HG03520 (cell line): ENCODE data around the gene RBKS.
"Not testable (repeated sequence)": the region's sequence is repeated elsewhere in the genome, so short reads cannot be mapped to it uniquely, and the experiment has no call there.

ENCODE experiments used
- ATAC-seq: cut with Tn5 transposase; IDR thresholded peaks from one replicate; pipeline ENCODE4 v1.9.1; 2021; ENCODE audit warnings: mild to moderate bottlenecking, moderate library complexity; ENCODE audit not compliant: unreplicated experiment

The RBKS gene

DNA sequence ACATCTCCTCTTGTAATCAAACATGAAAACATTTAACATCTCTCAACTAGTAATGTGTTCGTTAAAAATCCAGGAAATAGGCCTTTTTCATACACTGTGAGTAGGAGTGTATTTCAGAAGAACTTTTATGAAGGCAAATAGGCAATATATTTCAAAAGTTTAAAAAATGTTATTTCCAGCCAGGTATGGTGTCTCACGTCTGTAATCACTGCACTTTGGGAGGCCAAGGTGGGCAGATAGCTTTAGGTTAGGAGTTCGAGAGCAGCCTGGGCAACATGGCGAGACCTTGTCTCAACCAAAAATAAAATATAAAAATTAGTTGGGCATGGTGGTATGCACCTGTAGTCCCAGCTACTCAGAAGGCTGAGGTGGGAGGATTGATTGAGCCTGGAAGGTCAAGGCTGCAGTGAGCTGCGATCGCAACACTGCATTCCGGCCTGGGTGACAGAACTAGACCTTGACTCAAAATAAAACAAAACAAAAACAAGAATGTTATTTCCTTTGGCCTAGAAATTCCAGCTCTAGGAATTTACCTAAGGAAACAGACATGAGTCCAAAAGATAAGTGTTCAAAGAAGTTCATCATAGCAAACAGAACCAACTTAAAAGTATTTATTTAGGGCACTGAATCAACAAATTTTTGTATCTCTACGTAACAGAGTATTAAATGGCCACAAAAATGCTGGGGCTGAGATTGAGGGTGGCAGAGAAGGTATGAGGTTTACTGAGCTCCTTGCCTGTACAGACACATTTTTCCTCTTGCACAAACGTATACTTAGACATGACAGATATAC, 14.9 kb downstream of the RBKS start:
- ATAC-seq: no peak

- no peak for ATAC-seq
Measured at GRCh38 chr2:27873091-27873490, 17.1 kb downstream of the RBKS start.

- ATAC-seq: no peak
Measured at GRCh38 chr2:27871802-27872201, 18.4 kb downstream of the RBKS start.

- ATAC-seq: no peak
Measured at GRCh38 chr2:27870724-27871123, 19.5 kb downstream of the RBKS start.

GRCh38 chr2:27869763-27870162, 20.4 kb downstream of the RBKS start:
- ATAC-seq: no peak

DNA sequence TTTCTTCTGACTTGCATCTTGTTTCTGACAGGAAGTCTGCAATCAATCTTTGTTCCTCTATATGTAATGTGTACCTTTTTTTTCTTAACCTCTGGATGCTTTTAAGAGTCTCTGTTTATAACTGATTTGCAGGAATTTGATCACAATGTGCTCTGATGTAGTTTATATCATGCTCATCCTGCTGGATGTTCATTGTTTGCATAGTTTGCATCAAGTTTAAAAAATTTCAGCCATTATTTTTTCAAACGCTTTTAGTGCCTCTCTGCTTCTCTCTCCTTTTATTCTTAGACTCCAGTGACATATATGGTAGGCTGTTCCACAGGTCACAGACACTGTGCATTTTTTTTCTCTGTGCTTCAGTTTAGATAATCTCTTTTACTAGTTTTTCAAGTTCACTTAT, 23.9 kb downstream of the RBKS start:
- no peak for ATAC-seq

- ATAC-seq: not testable (repeated sequence)
Measured at GRCh38 chr2:27863955-27864354, 26.2 kb downstream of the RBKS start.

GRCh38 chr2:27863146-27863545, 27.0 kb downstream of the RBKS start:
- no peak for ATAC-seq

GRCh38 chr2:27860111-27860510, 30.1 kb downstream of the RBKS start:
- no peak for ATAC-seq

DNA sequence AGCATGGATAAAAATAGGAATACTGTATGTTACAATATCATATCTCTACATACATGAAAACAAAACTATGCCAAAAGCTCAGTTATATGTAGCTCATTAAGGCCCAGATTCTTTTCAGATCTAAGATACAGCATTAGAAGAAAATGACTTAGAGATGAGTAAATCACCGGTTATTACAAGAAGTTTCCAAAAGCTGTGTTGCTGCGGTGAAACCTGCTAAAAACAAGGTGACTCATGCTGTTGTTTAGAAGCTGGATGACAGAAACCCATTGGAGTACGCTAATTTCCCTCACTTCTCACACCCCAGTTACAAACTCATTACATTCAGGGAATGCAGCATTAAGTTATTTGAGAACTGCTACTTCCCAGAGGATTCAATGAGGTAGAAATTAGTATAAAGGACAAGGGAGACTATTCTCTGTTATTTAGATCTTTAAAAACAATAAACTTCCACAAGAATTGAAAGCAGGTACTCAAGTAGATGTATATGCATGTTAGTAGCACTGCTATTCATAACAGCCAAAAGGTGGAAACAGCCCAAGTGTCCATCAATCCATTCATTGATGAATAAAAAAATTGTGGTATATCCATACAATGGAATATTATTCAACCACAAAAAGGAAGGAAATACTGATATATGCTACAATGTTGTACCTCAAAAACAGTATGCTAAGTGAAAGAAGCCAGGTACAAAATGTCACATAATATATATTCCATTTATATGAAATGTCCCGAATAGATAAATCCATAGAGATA, 32.6 kb downstream of the RBKS start:
- no peak for ATAC-seq

DNA sequence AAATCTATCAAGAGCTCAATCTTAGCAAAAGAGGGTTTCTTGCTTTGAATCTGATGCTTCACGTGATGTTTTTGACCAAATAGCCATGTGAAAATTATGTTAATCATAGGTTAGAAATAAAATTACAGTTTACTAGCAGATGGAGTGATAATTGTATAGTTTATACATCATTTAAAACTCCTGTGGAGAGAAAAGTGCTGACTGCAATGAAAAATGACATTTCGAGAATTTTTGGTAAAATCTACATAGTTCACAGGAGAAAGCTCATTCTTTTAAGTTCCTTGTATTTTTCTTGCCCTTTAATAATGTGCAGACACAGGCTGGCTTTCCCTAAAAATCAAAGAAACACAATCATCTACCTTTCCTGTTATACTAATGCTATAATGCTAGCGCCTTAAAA, 33.2 kb downstream of the RBKS start:
- no peak for ATAC-seq

- ATAC-seq: no peak
Measured at GRCh38 chr2:27856386-27856785, 33.8 kb downstream of the RBKS start.

GRCh38 chr2:27855476-27855875, 34.7 kb downstream of the RBKS start:
- ATAC-seq: no peak

GRCh38 chr2:27854229-27854862, 35.8 kb downstream of the RBKS start:
- no peak for ATAC-seq

- no peak for ATAC-seq
Measured at GRCh38 chr2:27852691-27853090, 37.5 kb downstream of the RBKS start.

- ATAC-seq: no peak
Measured at GRCh38 chr2:27849558-27850205, 40.5 kb downstream of the RBKS start.

DNA sequence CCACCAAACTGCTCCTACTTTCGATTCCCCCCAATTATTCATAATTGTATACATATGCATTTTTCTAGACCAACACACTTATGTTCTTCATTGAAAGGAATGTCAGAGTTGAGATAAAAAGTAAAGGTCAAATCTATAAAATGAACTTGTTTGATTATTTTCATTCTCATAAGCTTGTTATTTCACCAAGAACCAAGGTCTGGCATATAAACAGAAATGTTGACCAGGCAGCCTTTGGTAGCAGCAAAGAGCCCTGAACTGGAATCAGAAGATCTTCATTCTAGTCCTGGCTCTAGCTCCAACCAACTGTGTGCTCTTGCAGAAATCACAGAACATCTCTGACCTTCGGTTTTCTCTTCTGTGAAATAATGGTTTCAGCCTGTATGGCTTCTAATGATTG, 42.9 kb downstream of the RBKS start:
- ATAC-seq: no peak

- no peak for ATAC-seq
Measured at GRCh38 chr2:27844821-27845255, 45.3 kb downstream of the RBKS start.

- no peak for ATAC-seq
Measured at GRCh38 chr2:27843992-27844391, 46.2 kb downstream of the RBKS start.

DNA sequence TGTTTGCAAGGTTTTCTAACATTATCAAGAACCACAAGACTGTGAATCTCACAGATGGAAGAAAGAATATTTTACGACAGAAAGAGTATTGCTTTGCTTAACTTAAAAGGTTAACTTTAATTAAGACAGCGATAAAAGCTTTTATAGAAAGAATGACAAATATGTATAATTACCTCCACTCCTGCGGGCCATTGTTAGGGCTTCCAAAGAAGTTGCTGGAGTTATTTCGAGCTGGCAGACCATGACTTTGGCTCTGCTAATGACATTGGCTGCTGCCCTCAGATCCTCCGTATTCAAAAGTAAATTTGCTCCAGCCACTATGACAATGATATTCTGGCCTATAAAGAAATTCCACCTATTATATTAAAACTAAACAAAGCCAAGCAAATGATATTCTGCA, 47.3 kb downstream of the RBKS start:
- ATAC-seq: no peak

DNA sequence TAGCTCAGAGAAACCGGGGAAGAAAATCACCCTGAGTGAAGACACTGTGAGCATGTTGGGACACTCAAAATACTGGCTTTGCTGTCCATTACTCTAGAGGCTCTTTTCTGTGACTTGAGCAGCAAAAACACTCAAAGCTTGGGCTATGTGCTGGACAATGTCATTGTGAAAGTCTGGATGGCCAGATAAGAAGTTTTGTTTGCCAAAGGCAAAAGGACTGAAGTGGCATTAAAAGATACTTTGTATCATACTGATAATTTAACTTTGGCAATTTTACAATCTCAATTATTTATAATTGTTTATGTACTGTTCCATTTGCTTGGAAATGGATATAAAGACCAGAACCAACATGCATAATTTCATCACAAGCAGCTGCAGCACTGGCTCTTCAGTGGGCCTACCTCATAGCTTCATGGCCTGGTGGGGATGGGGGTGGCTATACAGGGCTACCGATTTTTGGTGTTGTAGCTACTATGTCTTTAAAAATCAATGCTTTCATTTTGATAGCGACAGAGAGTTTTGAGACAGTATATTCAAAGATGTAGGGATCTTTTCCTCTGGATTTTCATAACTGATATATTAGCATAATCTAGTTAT, 51.1 kb downstream of the RBKS start:
- no peak for ATAC-seq
